ENCODE data around the gene CNTROB.

CNTROB gene, protein sequence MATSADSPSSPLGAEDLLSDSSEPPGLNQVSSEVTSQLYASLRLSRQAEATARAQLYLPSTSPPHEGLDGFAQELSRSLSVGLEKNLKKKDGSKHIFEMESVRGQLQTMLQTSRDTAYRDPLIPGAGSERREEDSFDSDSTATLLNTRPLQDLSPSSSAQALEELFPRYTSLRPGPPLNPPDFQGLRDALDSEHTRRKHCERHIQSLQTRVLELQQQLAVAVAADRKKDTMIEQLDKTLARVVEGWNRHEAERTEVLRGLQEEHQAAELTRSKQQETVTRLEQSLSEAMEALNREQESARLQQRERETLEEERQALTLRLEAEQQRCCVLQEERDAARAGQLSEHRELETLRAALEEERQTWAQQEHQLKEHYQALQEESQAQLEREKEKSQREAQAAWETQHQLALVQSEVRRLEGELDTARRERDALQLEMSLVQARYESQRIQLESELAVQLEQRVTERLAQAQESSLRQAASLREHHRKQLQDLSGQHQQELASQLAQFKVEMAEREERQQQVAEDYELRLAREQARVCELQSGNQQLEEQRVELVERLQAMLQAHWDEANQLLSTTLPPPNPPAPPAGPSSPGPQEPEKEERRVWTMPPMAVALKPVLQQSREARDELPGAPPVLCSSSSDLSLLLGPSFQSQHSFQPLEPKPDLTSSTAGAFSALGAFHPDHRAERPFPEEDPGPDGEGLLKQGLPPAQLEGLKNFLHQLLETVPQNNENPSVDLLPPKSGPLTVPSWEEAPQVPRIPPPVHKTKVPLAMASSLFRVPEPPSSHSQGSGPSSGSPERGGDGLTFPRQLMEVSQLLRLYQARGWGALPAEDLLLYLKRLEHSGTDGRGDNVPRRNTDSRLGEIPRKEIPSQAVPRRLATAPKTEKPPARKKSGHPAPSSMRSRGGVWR

GRCh38 chr17:7931709-7932482, at the start of gene CNTROB, which contains the start of gene TRAPPC1:
Gene CNTROB (plus strand): TSS chr17:7932206. CDS start chr17:7933080, 874 bp downstream.
Gene TRAPPC1 (minus strand): TSS chr17:7931946. CDS start chr17:7931829, 117 bp downstream.
- DNase-seq (ENCODE audit: low spot score): peak; percentile 100

DNA sequence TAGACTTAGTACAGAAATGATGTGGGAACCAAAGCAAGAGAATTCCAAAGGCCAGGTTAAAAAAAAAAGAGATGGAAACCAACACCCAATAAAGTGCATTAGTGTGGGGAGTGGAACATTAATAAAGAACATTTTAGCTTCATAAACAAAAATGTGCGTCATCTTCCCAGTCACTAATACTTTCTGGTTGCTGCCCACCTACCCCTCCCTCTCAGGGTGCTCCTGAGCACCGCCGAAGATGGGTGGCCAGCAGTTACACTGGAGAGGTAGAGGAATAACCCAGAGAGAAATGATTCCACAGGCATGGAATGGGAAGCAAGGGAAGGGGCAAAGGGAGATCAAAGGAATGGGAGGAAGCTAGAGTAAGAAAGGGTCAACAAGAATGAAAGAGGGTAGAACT, 49.4 kb upstream of the CNTROB start:
- DNase-seq (ENCODE audit: low spot score): no peak

DNA sequence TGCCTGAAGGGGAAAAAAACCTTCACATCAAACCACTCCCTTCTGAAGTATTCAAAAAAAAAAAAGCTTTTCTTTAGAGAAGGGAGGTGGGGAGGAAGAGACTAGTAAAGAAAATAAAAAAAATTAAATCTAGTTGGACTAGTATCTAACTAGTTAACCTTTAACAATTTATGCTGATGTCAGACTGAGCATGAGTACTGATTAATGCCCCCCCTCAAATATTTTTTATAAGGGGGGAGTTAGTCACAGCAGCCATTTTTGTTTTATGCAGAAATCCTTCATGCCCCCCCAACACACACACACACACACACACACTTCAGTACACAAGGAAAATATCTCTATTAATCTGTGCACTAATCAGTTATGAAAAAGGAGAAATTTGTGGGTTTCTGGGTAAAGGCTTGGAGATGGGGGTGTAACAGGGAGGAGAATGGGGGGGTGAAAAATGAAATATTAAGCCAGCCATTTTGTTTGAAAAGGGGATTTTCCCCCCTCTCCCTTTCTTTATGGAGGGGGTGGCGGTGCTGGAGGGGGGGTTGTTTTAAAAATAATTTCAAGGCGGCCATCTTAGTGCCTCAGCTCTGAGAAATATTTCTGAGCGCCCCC, 48.1 kb upstream of the CNTROB start:
- DNase-seq (ENCODE audit: low spot score): peak; percentile 50

GRCh38 chr17:7884581-7885366, 47.2 kb upstream of the CNTROB start:
- peak; percentile 16 for DNase-seq (ENCODE audit: low spot score)

DNA sequence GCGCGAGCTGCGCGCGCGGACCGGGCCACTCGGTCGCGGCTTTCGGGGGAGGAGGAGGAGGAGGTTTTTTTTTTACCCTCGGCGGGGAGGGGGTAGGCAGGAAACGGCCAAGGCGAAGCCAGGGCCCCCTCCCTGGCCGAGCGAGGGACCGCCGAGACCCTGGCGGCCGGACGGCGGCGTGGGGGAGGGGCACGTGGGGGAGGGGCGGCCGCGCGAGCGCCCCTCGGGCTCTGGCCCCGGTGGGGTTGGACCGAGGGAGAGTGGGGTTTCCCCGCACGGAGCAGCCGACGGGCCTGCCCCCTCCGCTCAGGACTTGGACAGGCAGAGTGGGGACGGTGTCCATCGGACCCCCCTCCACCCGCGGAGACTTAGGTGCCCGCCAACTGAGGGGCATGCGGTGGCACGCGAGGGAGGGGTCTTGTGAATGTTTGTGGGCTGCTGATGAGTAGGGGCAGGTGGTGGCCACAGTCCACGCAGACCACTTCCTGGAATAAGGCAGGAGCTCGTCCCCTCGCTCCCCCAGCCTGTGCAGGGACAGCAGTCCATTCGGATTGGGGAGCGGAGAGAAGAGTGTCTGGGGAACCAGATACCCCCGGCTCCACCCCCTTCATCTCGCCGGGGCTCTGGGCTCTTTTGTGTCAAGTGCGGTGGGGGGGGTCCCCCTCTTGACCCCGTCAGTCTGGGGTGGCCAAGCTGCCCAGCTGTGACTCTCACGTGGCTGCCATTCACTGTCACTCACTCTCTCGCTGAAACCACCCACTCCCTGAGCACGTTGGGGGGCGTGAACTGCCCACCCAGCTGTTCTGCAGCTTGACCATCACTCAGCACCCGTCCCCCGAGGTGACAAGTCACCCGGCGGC, 46.4 kb upstream of the CNTROB start:
- peak; percentile 24 for DNase-seq (ENCODE audit: low spot score)

DNA sequence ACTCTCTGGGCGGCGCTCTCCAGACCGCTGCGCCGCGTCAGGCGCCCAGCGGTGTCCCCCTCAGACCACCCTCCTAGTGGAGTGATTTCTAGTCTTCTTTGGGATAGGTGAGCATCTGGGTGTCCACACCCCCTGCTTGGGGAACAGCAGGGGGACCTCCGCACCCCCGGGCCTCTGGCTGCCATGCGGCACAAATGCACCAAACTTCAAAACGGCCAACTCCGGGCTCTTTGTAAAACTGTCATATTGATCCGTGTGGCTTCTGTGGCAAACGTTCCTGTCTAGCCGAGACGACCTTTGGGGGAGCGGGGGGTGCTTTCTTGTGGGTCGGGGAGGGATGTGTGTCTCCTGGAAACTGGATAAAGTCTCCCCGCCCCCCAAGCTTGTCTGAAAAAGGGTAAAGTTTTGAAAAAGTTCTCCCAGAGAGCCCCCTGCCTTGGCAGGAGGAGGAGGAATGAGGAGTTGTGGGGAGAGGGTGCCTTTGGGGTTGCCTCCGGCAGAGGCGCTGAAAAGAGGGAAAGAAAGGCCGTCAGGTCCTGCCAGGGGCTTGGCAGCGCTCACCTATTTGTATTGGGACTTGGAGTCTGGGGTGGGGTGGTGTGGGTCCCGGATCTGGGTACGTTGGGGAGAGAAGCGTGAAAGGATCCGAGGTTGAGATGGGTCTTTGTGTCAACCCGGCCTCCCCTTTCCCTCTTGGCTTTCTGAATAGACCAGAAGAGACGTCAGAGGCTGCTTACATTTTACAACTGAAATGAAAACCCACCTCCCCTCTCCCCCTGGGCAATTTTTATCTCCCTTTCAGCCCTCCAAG, 45.6 kb upstream of the CNTROB start:
- DNase-seq (ENCODE audit: low spot score): peak; percentile 52

DNA sequence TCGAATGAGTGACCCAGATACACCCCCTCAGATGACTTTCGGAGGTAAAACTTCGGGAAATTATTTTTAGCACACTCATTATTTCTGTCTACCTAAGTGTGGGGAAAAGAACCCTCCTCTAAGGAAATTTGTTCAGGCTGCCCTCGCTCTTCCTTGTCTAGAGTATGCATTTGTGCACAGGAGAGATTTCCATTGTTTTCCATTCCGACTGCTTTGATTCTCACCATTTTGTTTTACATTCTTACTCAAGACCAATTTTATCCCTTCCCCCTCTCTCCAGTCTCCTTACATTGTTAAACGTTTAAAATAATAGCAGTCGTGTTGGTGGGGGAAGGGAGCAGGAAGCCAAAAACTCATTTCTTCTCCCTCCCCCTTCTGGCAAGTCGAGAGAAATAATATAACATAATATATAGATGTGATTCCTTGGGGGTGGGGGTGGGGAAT, 44.9 kb upstream of the CNTROB start:
- no peak for DNase-seq (ENCODE audit: low spot score)

DNA sequence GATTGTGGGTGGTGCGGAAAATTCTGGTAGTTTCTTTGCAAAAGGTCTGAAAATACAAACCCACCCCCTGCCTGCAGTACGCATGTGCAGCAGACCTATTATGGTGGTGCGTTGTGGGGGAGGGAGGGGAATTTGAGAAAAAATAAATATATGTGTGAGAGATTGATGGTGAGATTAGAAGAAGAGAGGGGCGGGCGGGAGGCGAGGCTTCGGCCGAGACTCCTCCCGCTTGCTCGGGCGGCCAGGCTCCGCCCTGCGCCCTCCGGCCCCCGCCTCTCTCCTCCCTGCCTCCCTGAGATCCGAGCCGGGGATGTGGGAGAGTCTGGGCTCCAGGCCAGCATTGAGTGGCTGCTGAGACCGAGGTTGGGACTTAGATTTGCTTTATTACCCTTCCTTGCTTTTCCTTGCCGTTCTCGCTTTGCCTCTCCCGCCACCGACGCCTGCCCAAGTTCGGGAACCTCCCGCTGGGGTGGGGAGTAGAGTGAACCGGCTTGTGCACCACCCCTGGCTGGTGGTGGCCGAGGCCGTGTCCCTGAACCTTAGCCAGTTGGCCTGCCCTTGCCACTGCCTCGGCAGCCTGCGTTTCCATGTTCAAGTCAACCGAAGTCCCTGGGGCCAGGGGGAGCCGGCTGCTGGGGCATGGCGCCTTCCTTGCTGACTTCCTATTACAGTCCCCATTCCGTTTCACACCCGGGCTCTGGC, 44.4 kb upstream of the CNTROB start:
- peak; percentile 96 for DNase-seq (ENCODE audit: low spot score)

GRCh38 chr17:7888184-7888920, 43.7 kb upstream of the CNTROB start, which contains the start of gene CHD3:
Gene CHD3 (plus strand): TSS chr17:7888789. CDS start chr17:7889001, 212 bp downstream.
- DNase-seq (ENCODE audit: low spot score): peak; percentile 31

- DNase-seq (ENCODE audit: low spot score): peak; percentile 33
These were observed 42.6 kb upstream of the CNTROB start for GRCh38 chr17:7889166-7889955.

DNA sequence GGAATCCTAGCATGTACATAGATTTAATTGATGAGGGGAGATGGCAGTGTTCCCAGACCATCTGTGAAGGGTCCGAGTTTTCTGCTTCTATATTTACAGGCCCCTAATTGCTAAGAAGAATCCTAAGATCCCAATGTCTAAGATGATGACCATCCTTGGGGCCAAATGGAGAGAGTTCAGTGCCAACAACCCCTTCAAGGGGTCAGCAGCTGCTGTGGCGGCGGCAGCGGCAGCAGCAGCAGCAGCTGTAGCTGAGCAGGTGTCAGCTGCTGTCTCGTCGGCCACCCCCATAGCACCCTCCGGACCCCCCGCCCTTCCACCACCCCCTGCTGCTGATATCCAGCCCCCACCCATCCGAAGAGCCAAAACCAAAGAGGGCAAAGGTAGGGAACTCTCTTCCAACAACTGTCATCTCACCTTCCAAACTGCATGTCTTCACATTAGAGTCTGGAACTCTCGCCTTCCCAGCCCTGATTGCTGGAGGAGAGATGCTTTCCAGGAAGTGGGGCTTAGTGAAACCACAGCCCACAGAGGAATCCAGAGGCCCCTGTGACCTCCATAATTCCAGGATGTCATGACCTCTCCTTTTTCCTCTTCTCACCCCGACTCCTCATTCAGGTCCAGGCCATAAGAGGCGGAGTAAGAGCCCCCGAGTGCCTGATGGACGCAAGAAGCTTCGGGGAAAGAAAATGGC, 38.7 kb upstream of the CNTROB start:
- no peak for DNase-seq (ENCODE audit: low spot score)

- no peak for DNase-seq (ENCODE audit: low spot score)
These were observed 37.8 kb upstream of the CNTROB start for GRCh38 chr17:7894226-7894625.

DNA sequence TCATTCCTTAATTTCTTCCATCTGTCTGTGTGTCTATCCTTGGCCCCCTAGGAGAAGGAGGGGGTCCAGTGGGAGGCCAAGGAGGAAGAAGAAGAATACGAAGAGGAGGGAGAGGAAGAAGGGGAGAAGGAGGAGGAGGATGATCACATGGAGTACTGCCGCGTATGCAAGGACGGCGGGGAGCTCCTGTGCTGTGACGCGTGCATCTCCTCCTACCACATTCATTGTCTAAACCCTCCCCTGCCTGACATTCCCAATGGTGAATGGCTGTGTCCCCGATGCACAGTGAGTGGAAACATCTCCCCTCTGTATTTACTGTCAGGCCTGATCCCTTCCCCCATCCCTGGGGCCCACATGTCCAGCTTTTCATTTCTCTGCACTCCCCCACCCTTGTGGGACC, 37.1 kb upstream of the CNTROB start:
- no peak for DNase-seq (ENCODE audit: low spot score)

DNA sequence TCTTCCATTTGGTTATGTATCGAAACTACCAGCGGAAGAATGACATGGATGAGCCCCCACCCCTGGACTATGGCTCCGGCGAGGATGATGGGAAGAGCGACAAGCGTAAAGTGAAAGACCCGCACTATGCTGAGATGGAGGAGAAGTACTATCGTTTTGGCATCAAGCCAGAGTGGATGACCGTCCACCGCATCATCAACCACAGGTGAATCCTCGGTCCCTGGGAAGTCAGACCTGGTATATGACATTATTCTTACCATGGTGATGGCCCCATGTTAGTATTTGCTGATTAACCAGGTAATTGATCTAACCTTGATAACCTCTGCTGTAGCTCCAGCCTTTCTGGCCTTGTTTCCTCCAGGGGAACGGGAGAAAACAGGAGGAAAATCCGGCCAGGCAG, 34.9 kb upstream of the CNTROB start:
- no peak for DNase-seq (ENCODE audit: low spot score)

GRCh38 chr17:7897773-7898172, 34.2 kb upstream of the CNTROB start:
- DNase-seq (ENCODE audit: low spot score): peak; percentile 23

Data from CD4-positive, alpha-beta T cell treated with Interleukin-15 for 4 hours (primary cell).